ENCODE data around the gene SMPD3. TPM values are rescaled to one million over a fixed set of nuclear protein-coding genes. Genes with fewer than 3 reads are reported as not detected.

The SMPD3 gene
- total and polyA plus RNA-seq, 2 donors (not counting 3 experiments of a cell fraction or from before 2014, with no cell fraction given), result not detected

GRCh38 chr16:68354816-68355215 lies 93.5 kb downstream of the SMPD3 start:
- dilution Hi-C loops (cut with MboI; ENCODE audit: extremely low pct_ligation_motif_present, low sequenced_read_pairs) (no loop called here), intact Hi-C loops (cut with micrococcal nuclease) (no loop called here)
- no peak overlapping the region for H2AFZ ChIP-seq (ENCODE audit: low read depth, low read length)
- no peaks in the 10 kb centered on the region for H3K9me3 ChIP-seq (replicated peaks; ENCODE audit: control insufficient read depth, insufficient read depth, low read length)
- no TSS peak for BruUV-seq (replicated peaks)
- no peak overlapping the region for H3K9ac ChIP-seq (replicated peaks; ENCODE audit: extremely low read depth, insufficient read depth, low read length)
- H3K36me3 ChIP-seq (ENCODE audit: control insufficient read depth in 2 of 2, extremely low read depth in 1 of 2, insufficient read depth in 2 of 2, low read length in 2 of 2), result peaks cover 0 to 49% of the 10 kb centered on the region in 2 experiments
- FAIRE-seq (no peak), DNase-seq (ENCODE audit: low read depth, low spot score) (no peak)
- no peaks in the 10 kb centered on the region for H4K20me1 ChIP-seq (replicated peaks; ENCODE audit: control insufficient read depth, extremely low read depth, insufficient read depth, low read length)
- H3K27me3 ChIP-seq (ENCODE audit: control insufficient read depth in 2 of 2, insufficient read depth in 2 of 2, low read length in 2 of 2), result no peaks in the 10 kb centered on the region
- H3K9me1 ChIP-seq (replicated peaks; ENCODE audit: control insufficient read depth, extremely low read depth, insufficient read depth, low read length), result no peaks in the 10 kb centered on the region
- no peaks in the 10 kb centered on the region for H3K79me2 ChIP-seq (ENCODE audit: control insufficient read depth, insufficient read depth, low read length)
- ChIA-PET CTCF (interaction anchor here (0.6 kb wide), 1 partner anchor 84 kb away, joined by 3 read pairs; no protein-coding TSS in a partner anchor), POLR2A (no interaction called here)
- TF ChIP-seq MYC (IDR thresholded peaks at IDR 0.05; ENCODE audit: low read depth, low read length), result no peak
- no peak for TF ChIP-seq POLR2AphosphoS5 (IDR thresholded peaks at IDR 0.05; ENCODE audit: insufficient read depth, low read depth, low read length)
- TF ChIP-seq FOS (IDR thresholded peaks at IDR 0.05; ENCODE audit: borderline replicate concordance, insufficient read depth, low read length), result no peak
- TF ChIP-seq, protein P1, sequence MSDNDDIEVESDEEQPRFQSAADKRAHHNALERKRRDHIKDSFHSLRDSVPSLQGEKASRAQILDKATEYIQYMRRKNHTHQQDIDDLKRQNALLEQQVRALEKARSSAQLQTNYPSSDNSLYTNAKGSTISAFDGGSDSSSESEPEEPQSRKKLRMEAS (IDR thresholded peaks at IDR 0.05; ENCODE audit: insufficient read depth, insufficient read length), result no peak
- TF ChIP-seq, protein P2, sequence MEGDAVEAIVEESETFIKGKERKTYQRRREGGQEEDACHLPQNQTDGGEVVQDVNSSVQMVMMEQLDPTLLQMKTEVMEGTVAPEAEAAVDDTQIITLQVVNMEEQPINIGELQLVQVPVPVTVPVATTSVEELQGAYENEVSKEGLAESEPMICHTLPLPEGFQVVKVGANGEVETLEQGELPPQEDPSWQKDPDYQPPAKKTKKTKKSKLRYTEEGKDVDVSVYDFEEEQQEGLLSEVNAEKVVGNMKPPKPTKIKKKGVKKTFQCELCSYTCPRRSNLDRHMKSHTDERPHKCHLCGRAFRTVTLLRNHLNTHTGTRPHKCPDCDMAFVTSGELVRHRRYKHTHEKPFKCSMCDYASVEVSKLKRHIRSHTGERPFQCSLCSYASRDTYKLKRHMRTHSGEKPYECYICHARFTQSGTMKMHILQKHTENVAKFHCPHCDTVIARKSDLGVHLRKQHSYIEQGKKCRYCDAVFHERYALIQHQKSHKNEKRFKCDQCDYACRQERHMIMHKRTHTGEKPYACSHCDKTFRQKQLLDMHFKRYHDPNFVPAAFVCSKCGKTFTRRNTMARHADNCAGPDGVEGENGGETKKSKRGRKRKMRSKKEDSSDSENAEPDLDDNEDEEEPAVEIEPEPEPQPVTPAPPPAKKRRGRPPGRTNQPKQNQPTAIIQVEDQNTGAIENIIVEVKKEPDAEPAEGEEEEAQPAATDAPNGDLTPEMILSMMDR (IDR thresholded peaks at IDR 0.05; ENCODE audit: extremely low read depth in 1 of 2, insufficient read depth in 1 of 2, low read depth in 1 of 2, low read length in 2 of 2), result no peak
- TF ChIP-seq JUN (IDR thresholded peaks at IDR 0.05; ENCODE audit: borderline replicate concordance, insufficient read depth, insufficient read length, low read depth), result no peak
- TF ChIP-seq EZH2 (IDR thresholded peaks at IDR 0.05; ENCODE audit: borderline replicate concordance, low read depth, low read length, severe bottlenecking), result no peak
- no peak for TF ChIP-seq POLR2A (IDR thresholded peaks at IDR 0.05; ENCODE audit: low read depth, low read length)
- no peak for TF ChIP-seq GATA2 (IDR thresholded peaks at IDR 0.05; ENCODE audit: insufficient read depth, insufficient read length, low read depth, low read length)
- no peak overlapping the region for H3K4me2 ChIP-seq (ENCODE audit: insufficient read depth, low read length)
- H3K27ac ChIP-seq (ENCODE audit: insufficient read depth, low read depth, low read length), result no peak overlapping the region
- no peak overlapping the region for H3K4me3 ChIP-seq (replicated peaks in 1 of 3; ENCODE audit: insufficient read depth in 1 of 3, low read depth in 1 of 3, low read length in 3 of 3)
- no peaks in the 10 kb centered on the region for H3K4me1 ChIP-seq (ENCODE audit: control insufficient read depth, extremely low read depth, insufficient read depth, low read length)

All from endothelial cell of umbilical vein (primary cell).